Astrocyte (in vitro differentiated cells and primary cell): ENCODE measurements around the gene SLC1A1. TPM values are rescaled to one million over a fixed set of nuclear protein-coding genes. Genes with fewer than 3 reads are reported as not detected.

Experiments used
- DNase-seq: peaks from one replicate; pipeline ENCODE4 v3.0.0-alpha.2; 2010; ENCODE audit warnings: low read depth
- FAIRE-seq: peaks from 2 replicates; lab custom pipeline; 2011; peaks lifted over from hg19 to GRCh38; lab: Jason Lieb, UNC
- H2AFZ ChIP-seq: 2 replicates; pipeline ENCODE4 v1.6.0; 2012; ENCODE audit warnings: low read depth, low read length, inconsistent platforms
- H3K27ac ChIP-seq: 2 replicates; pipeline ENCODE4 v1.5.1; 2011; ENCODE audit warnings: low read depth, low read length, inconsistent platforms
- H3K27me3 ChIP-seq: 2 replicates; pipeline ENCODE4 v1.6.0; 2011; ENCODE audit warnings: low read length, inconsistent platforms; ENCODE audit not compliant: insufficient read depth
- H3K36me3 ChIP-seq: 2 replicates; pipeline ENCODE4 v1.5.1; 2011; ENCODE audit warnings: low read length, inconsistent platforms; ENCODE audit not compliant: insufficient read depth
- H3K4me1 ChIP-seq: 2 replicates; pipeline ENCODE4 v1.5.1; 2011; ENCODE audit warnings: low read length, inconsistent platforms; ENCODE audit not compliant: insufficient read depth
- H3K4me2 ChIP-seq: 2 replicates; pipeline ENCODE4 v1.6.0; 2012; ENCODE audit warnings: low read length, inconsistent platforms
- H3K4me3 ChIP-seq: 2 replicates; pipeline ENCODE4 v1.5.1; 2011; ENCODE audit warnings: low read depth, mild to moderate bottlenecking, low read length, inconsistent platforms; ENCODE audit not compliant: insufficient read depth
- H3K79me2 ChIP-seq: 2 replicates; pipeline ENCODE4 v1.6.0; 2012; ENCODE audit warnings: mild to moderate bottlenecking, low read length, inconsistent platforms; ENCODE audit not compliant: insufficient read depth
- H3K9ac ChIP-seq: 2 replicates; pipeline ENCODE4 v1.6.0; 2012; ENCODE audit warnings: mild to moderate bottlenecking, low read length, inconsistent platforms
- H3K9me3 ChIP-seq: 2 replicates; pipeline ENCODE4 v1.5.1; 2012; ENCODE audit warnings: low read depth, mild to moderate bottlenecking, low read length, inconsistent platforms; ENCODE audit not compliant: insufficient read depth
- H4K20me1 ChIP-seq: 2 replicates; pipeline ENCODE4 v1.6.0; 2012; ENCODE audit warnings: low read length, inconsistent platforms; ENCODE audit not compliant: insufficient read depth
- H3K27ac Mint-ChIP-seq: one replicate; pipeline ENCODE4 v1.8.0; 2021; ENCODE audit warnings: mild to moderate bottlenecking, mixed read lengths; ENCODE audit not compliant: unreplicated experiment
- H3K27me3 Mint-ChIP-seq: one replicate; pipeline ENCODE4 v1.8.0; 2021; ENCODE audit warnings: low read depth, mixed read lengths; ENCODE audit not compliant: unreplicated experiment
- H3K36me3 Mint-ChIP-seq: one replicate; pipeline ENCODE4 v1.8.0; 2021; ENCODE audit warnings: low read depth, mixed read lengths; ENCODE audit not compliant: unreplicated experiment
- H3K4me1 Mint-ChIP-seq: one replicate; pipeline ENCODE4 v1.8.0; 2021; ENCODE audit warnings: low read depth, mixed read lengths; ENCODE audit not compliant: unreplicated experiment
- H3K4me3 Mint-ChIP-seq: one replicate; pipeline ENCODE4 v1.8.0; 2021; ENCODE audit warnings: mild to moderate bottlenecking, moderate library complexity, mixed read lengths; ENCODE audit not compliant: unreplicated experiment
- H3K9me3 Mint-ChIP-seq: one replicate; pipeline ENCODE4 v1.8.0; 2021; ENCODE audit warnings: mild to moderate bottlenecking, mixed read lengths; ENCODE audit not compliant: unreplicated experiment
- CTCF ChIP-seq: IDR thresholded peaks from 2 replicates; pipeline ENCODE4 v1.5.1; 2011; ENCODE audit warnings: low read depth, mild to moderate bottlenecking, inconsistent platforms, low read length, moderate library complexity; ENCODE audit not compliant: insufficient read depth
- EZH2 ChIP-seq: IDR thresholded peaks from 2 replicates; pipeline ENCODE4 v1.6.1; 2012; ENCODE audit warnings: mild to moderate bottlenecking, low read length, inconsistent platforms; ENCODE audit not compliant: insufficient read depth
- total RNA-seq: library from RNA; stranded (reverse); gene quantifications from 2 replicates; pipeline ENCODE4 v1.2.1, GENCODE V29; 2021

SLC1A1 gene
- total RNA-seq, 1 donor from 2014 or later: 6.7 TPM

DNA sequence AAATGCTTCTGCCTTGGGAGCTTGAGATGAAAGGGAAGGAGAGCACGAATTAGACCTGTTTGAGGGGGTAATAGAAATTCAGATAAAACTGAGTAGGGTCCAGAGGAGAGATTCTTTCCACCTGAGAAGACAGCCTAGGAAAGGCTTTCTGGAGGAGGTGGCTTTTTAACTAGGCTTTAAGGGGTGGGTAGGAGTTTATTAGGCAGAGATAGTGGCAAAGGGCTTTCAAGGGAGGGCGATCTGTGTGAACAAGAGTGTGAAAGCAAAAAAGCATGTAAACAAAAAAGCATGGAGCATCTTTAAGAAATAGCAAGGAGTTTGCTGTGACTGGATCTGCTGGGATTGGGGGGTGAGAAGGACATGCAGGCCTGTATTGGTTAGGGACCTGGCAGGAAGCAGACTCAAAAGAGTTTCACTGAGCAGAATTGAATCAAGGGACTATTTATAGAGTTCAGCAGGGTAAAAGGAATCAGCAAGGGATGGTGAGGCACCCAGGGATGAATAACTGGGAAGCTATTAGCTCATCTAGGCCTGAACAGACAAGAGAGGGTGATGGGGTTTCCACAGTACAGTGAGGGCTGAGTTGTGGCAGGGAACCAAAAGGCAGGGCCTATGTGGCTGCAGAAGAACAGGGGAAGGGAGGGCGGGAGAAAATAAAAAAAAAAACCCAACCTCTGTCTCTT, 18.8 kb downstream of the SLC1A1 start:
- Histone ChIP-seq H3K4me3 (no peak overlapping the region), H3K27me3 (no peaks in the 10 kb centered on the region), H3K9me3 (no peaks in the 10 kb centered on the region), H3K36me3 (no peaks in the 10 kb centered on the region), H3K4me2 (peak overlapping the region; percentile 53), H3K4me1 (peaks cover 18% of the 10 kb centered on the region), H3K9ac (peak overlapping the region; percentile 40), H3K79me2 (no peaks in the 10 kb centered on the region), H4K20me1 (no peaks in the 10 kb centered on the region), H2AFZ (no peak overlapping the region), H3K27ac (peak overlapping the region; percentile 55)
- peak; percentile 76 for DNase-seq
- FAIRE-seq: no peak
- H3K4me3 Mint-ChIP-seq: peak overlapping the region; percentile 7
- H3K27ac Mint-ChIP-seq: peak overlapping the region; percentile 90
- H3K4me1 Mint-ChIP-seq: peaks cover 27% of the 10 kb centered on the region
- no peak for TF ChIP-seq EZH2
- TF ChIP-seq CTCF: no peak
- H3K27me3 Mint-ChIP-seq: no peaks in the 10 kb centered on the region
- H3K9me3 Mint-ChIP-seq: no peaks in the 10 kb centered on the region
- no peaks in the 10 kb centered on the region for H3K36me3 Mint-ChIP-seq

DNA sequence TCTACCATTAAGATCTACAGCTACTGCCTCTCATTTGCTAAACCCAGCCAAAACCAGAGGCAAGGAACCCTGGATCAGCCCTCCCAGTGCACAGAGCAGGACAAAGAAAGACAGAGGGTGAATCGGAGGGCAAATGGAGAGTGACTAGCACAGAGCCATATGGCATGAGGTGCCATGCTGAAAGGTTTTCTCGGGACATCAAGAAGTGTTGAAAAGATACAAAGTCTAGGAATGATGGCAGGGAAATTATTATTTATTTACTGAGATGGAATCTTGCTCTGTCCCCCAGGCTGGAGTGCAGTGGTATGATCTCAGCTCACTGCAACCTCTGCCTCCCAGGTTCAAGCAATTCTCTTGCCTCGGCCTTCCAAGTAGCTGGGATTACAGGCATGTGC, 19.3 kb downstream of the SLC1A1 start:
- peak overlapping the region; percentile 90 for H3K27ac Mint-ChIP-seq
- no peaks in the 10 kb centered on the region for H3K27me3 Mint-ChIP-seq
- no peaks in the 10 kb centered on the region for H3K9me3 Mint-ChIP-seq
- H3K9ac ChIP-seq: no peak overlapping the region
- peaks cover 18% of the 10 kb centered on the region for H3K4me1 ChIP-seq
- no peak overlapping the region for H2AFZ ChIP-seq
- H3K36me3 ChIP-seq: no peaks in the 10 kb centered on the region
- peaks cover 27% of the 10 kb centered on the region for H3K4me1 Mint-ChIP-seq
- DNase-seq (no peak), FAIRE-seq (no peak)
- no peaks in the 10 kb centered on the region for H3K36me3 Mint-ChIP-seq
- no peak overlapping the region for H3K4me3 ChIP-seq
- no peaks in the 10 kb centered on the region for H4K20me1 ChIP-seq
- no peaks in the 10 kb centered on the region for H3K27me3 ChIP-seq
- no peak overlapping the region for H3K4me3 Mint-ChIP-seq
- TF ChIP-seq EZH2 (no peak), CTCF (no peak)
- no peaks in the 10 kb centered on the region for H3K9me3 ChIP-seq
- H3K79me2 ChIP-seq: no peaks in the 10 kb centered on the region
- H3K27ac ChIP-seq: no peak overlapping the region
- no peak overlapping the region for H3K4me2 ChIP-seq

- no peak for TF ChIP-seq EZH2
- TF ChIP-seq CTCF: no peak
- H3K79me2 ChIP-seq: no peaks in the 10 kb centered on the region
- peaks cover under 1% of the 10 kb centered on the region for H3K36me3 Mint-ChIP-seq
- H3K9me3 Mint-ChIP-seq: no peaks in the 10 kb centered on the region
- no peak for FAIRE-seq
- no peak overlapping the region for H3K27ac Mint-ChIP-seq
- no peak overlapping the region for H3K4me3 Mint-ChIP-seq
- no peak overlapping the region for H3K4me2 ChIP-seq
- H3K4me1 ChIP-seq: peaks cover 18% of the 10 kb centered on the region
- no peaks in the 10 kb centered on the region for H4K20me1 ChIP-seq
- no peak overlapping the region for H3K4me3 ChIP-seq
- no peaks in the 10 kb centered on the region for H3K27me3 ChIP-seq
- H3K27me3 Mint-ChIP-seq: no peaks in the 10 kb centered on the region
- H3K36me3 ChIP-seq: no peaks in the 10 kb centered on the region
- peaks cover 27% of the 10 kb centered on the region for H3K4me1 Mint-ChIP-seq
- H3K9me3 ChIP-seq: no peaks in the 10 kb centered on the region
- no peak overlapping the region for H3K27ac ChIP-seq
- no peak overlapping the region for H3K9ac ChIP-seq
- no peak overlapping the region for H2AFZ ChIP-seq
- DNase-seq: no peak
Observed at GRCh38 chr9:4510546-4511322, 20.5 kb downstream of the SLC1A1 start.
